Renal cortex interstitium (tissue), 11 donors: Measurements from ENCODE around the gene CPM. TPM values are rescaled to one million over a fixed set of nuclear protein-coding genes. Genes with fewer than 3 reads are reported as not detected.
A peak's percentile ranks its signal among the peaks of the same experiment; 100 is the strongest.

Experiments
- DNase-seq, 11 donors: peaks; one replicate each; pipeline ENCODE4 v3.0.0-alpha.2; 2013; ENCODE audit warnings: low read depth in 9 of 11, low spot score in 4 of 11; ENCODE audit errors: extremely low read depth in 1 of 11
- polyA plus RNA-seq, 3 donors: library from polyadenylated mRNA; unstranded; fragments of 120-200 nt; gene quantifications; one replicate each; pipeline ENCODE4 v1.2.1, GENCODE V29; 2013; ENCODE audit not compliant: insufficient read length in 3 of 3

The CPM gene
- polyA plus RNA-seq, 3 donors = 23.3 to 35.6 (median 30.9) TPM

- DNase-seq = no peak
Measured at GRCh38 chr12:68891141-68891540, 41.8 kb downstream of the CPM start.

GRCh38 chr12:68890701-68891113 lies 42.3 kb downstream of the CPM start:
- DNase-seq = no peak

GRCh38 chr12:68888243-68888642 lies 44.7 kb downstream of the CPM start:
- no peak for DNase-seq

GRCh38 chr12:68887641-68888040 lies 45.3 kb downstream of the CPM start:
- no peak for DNase-seq

- no peak for DNase-seq
Measured at GRCh38 chr12:68886636-68887572, 46.1 kb downstream of the CPM start.

GRCh38 chr12:68885381-68885780 lies 47.6 kb downstream of the CPM start:
- DNase-seq = no peak

- no peak for DNase-seq
Measured at GRCh38 chr12:68884251-68884650, 48.7 kb downstream of the CPM start.

- no peak for DNase-seq
Measured at GRCh38 chr12:68883151-68883550, 49.8 kb downstream of the CPM start.

- no peak for DNase-seq
Measured at GRCh38 chr12:68882251-68882964, 50.6 kb downstream of the CPM start.

GRCh38 chr12:68880660-68881325 lies 52.2 kb downstream of the CPM start:
- DNase-seq = no peak

- DNase-seq = no peak
Measured at GRCh38 chr12:68878846-68879245, 54.1 kb downstream of the CPM start.

- DNase-seq = no peak
Measured at GRCh38 chr12:68878283-68878682, 54.7 kb downstream of the CPM start.

- no peak for DNase-seq
Measured at GRCh38 chr12:68877583-68877982, 55.4 kb downstream of the CPM start.

- no peak for DNase-seq
Measured at GRCh38 chr12:68876461-68876860, 56.5 kb downstream of the CPM start.

- no peak for DNase-seq
Measured at GRCh38 chr12:68873316-68873715, 59.7 kb downstream of the CPM start.

- peak in 3 of 11 donors; percentile 4 to 18 (median 11) for DNase-seq
Measured at GRCh38 chr12:68871921-68872320, 61.0 kb downstream of the CPM start.

GRCh38 chr12:68871396-68871795 lies 61.6 kb downstream of the CPM start:
- no peak for DNase-seq

- DNase-seq = no peak
Measured at GRCh38 chr12:68870443-68870842, 62.5 kb downstream of the CPM start.

GRCh38 chr12:68870011-68870410 lies 63.0 kb downstream of the CPM start:
- no peak for DNase-seq
